ENCODE results near the gene ESYT3. TPM values are rescaled to one million over a fixed set of nuclear protein-coding genes. Genes with fewer than 3 reads are reported as not detected.

Gene ESYT3
- total and polyA plus RNA-seq, 3 donors (not counting 1 experiment from before 2014, with no cell fraction given), result 0.41 to 2.8 (median 1.5) TPM

Other genes with a start within 250 kb of the ESYT3 start
- 10 to 100 TPM; 37.3 to 67.5 TPM for gene ARMC8, start 247.3 kb upstream of the ESYT3 start, total RNA-seq
- gene ARMC8, start 247.3 kb upstream of the ESYT3 start, polyA plus RNA-seq, result 40.9 TPM
- under 1 TPM in 1 of 2 donors, not detected in 1; 0.50 TPM for gene NME9, start 104.8 kb upstream of the ESYT3 start, total RNA-seq
- not detected for gene NME9, start 104.8 kb upstream of the ESYT3 start, polyA plus RNA-seq
- gene MRAS, start 86.0 kb upstream of the ESYT3 start, total RNA-seq, result 10 to 100 TPM; 16.4 to 55.3 TPM
- 14.3 TPM for gene MRAS, start 86.0 kb upstream of the ESYT3 start, polyA plus RNA-seq
- gene CEP70, start 159.6 kb downstream of the ESYT3 start, total RNA-seq, result 10 to 100 TPM; 18.7 to 19.5 TPM
- 5.3 TPM for gene CEP70, start 159.6 kb downstream of the ESYT3 start, polyA plus RNA-seq
- 10 to 100 TPM in 1 of 2 donors, 1 to 10 TPM in 1; 9.7 to 18.2 TPM for gene FAIM, start 174.2 kb downstream of the ESYT3 start, total RNA-seq
- 4.4 TPM for gene FAIM, start 174.2 kb downstream of the ESYT3 start, polyA plus RNA-seq